CD4-positive, CD25-positive, alpha-beta regulatory T cell (primary cell): ENCODE results near the gene CLDND2. TPM values are rescaled to one million over a fixed set of nuclear protein-coding genes. Genes with fewer than 3 reads are reported as not detected.

Experiments used
- ATAC-seq, 2 donors: fragments of 150-1000 bp; cut with Tn5 transposase; one replicate each; pipeline ENCODE4 v1.10.0; 2021; ENCODE audit warnings: low read depth in 2 of 2, moderate number of reproducible peaks in 2 of 2, moderate library complexity in 1 of 2
- DNase-seq, 3 donors: peaks; one replicate each; pipeline versions ENCODE4 v3.0.0 to v3.0.0-alpha.2; 2012 to 2022; ENCODE audit warnings: mixed read lengths in 1 of 3
- H3K27ac ChIP-seq: one replicate; pipeline ENCODE4 v1.7.0; 2013; ENCODE audit warnings: mild to moderate bottlenecking, low read length; ENCODE audit not compliant: insufficient read depth, poor library complexity, severe bottlenecking
- H3K27me3 ChIP-seq: one replicate; pipeline ENCODE4 v1.7.0; 2013; ENCODE audit warnings: low read length; ENCODE audit not compliant: control insufficient read depth, insufficient read depth
- H3K36me3 ChIP-seq: one replicate; pipeline ENCODE4 v1.7.0; 2013; ENCODE audit warnings: mild to moderate bottlenecking, low read length, moderate library complexity; ENCODE audit not compliant: control insufficient read depth, insufficient read depth
- H3K4me1 ChIP-seq: 2 replicates; pipeline ENCODE4 v1.7.0; 2013; ENCODE audit warnings: mild to moderate bottlenecking, low read length; ENCODE audit not compliant: insufficient read depth, control insufficient read depth, poor library complexity, severe bottlenecking
- H3K4me3 ChIP-seq: one replicate; pipeline ENCODE4 v1.7.0; 2013; ENCODE audit warnings: low read depth, mild to moderate bottlenecking, low read length, moderate library complexity
- H3K9me3 ChIP-seq, 2 experiments: 1 replicate in 1 of 2; 2 replicates in 1 of 2; pipeline ENCODE4 v1.7.0; 2013; ENCODE audit warnings: low read length in 2 of 2, mild to moderate bottlenecking in 1 of 2, moderate library complexity in 1 of 2; ENCODE audit not compliant: control insufficient read depth in 2 of 2
- H3K27ac Mint-ChIP-seq, 3 donors: one replicate each; pipeline ENCODE4 v1.8.0; 2020 to 2022; ENCODE audit warnings: mild to moderate bottlenecking in 3 of 3, mixed read lengths in 3 of 3, moderate library complexity in 2 of 3
- H3K27me3 Mint-ChIP-seq: one replicate; pipeline ENCODE4 v1.8.0; 2022; ENCODE audit warnings: mild to moderate bottlenecking, mixed read lengths
- H3K36me3 Mint-ChIP-seq: one replicate; pipeline ENCODE4 v1.8.0; 2020; ENCODE audit warnings: mixed read lengths
- H3K4me1 Mint-ChIP-seq, 4 donors: one replicate each; pipeline ENCODE4 v1.8.0; 2020 to 2022; ENCODE audit warnings: mixed read lengths in 4 of 4, mild to moderate bottlenecking in 1 of 4
- H3K4me3 Mint-ChIP-seq, 4 donors: one replicate each; pipeline ENCODE4 v1.8.0; 2020 to 2022; ENCODE audit warnings: mild to moderate bottlenecking in 4 of 4, mixed read lengths in 4 of 4, moderate library complexity in 3 of 4
- H3K9me3 Mint-ChIP-seq, 7 donors: one replicate each; pipeline ENCODE4 v1.8.0; 2020 to 2022; ENCODE audit warnings: mixed read lengths in 7 of 7, mild to moderate bottlenecking in 3 of 7, moderate library complexity in 2 of 7
- polyA plus RNA-seq, 4 donors: library from polyadenylated mRNA; unstranded; fragments of 300-500 nt; fragmentation: Illumina TruSeq; gene quantifications; one replicate each; pipeline ENCODE4 v1.2.3, GENCODE V29; 2021
- total RNA-seq: library from RNA; stranded (reverse); gene quantifications from one replicate; pipeline ENCODE4 v1.2.3, GENCODE V29; 2022

CLDND2 gene
- total and polyA plus RNA-seq, 5 donors from 2014 or later = 0.41 TPM; not detected in 4

DNA sequence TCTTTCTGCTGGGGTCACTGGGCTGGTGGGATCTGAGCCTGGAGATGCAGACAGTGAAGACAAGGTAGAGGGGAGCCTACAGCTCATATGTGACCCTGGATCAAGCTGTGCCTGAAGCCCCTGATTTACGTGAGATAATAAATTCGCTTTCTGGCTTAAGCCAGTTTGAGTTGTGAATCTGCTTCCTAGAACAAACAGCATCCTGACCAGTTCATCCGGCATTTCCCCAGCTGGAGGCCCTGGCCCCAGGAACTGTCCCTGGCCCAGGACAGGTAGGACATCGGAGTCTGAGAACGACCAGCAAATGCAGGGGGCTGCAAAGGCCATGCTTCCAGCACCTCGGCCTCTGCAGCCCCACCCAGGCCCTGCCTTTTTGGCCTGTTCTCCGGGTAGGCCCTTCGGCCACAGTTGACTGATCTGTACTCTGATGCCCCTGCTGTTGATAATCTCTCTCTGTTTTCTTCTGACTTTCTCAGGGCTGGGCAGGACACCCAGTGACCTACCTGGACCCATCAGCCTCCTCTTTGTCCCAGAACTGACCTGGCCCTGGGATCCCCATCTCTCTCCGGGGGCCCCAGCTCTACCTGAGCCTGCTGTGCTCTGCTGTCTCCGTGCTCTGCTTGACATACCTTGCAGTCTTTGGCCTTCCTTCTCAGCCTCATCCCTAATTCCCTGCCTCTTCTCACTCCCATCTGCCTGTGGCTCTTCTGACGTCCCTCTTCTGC lies 17.4 kb downstream of the CLDND2 start:
- peak overlapping the region in 2 of 3 donors; percentile 55 to 71 for H3K27ac Mint-ChIP-seq
- no peaks in the 10 kb centered on the region for H3K9me3 Mint-ChIP-seq
- Histone ChIP-seq H3K4me1 (peaks cover 10% of the 10 kb centered on the region), H3K9me3 (no peaks in the 10 kb centered on the region), H3K27me3 (no peaks in the 10 kb centered on the region), H3K27ac (no peak overlapping the region), H3K36me3 (peaks cover 25% of the 10 kb centered on the region), H3K4me3 (no peak overlapping the region)
- DNase-seq (no peak), ATAC-seq (no peak)
- H3K4me3 Mint-ChIP-seq = no peak overlapping the region
- H3K36me3 Mint-ChIP-seq = peaks cover 21% of the 10 kb centered on the region
- H3K27me3 Mint-ChIP-seq = no peaks in the 10 kb centered on the region
- H3K4me1 Mint-ChIP-seq = peaks cover 10 to 23% (median 14%) of the 10 kb centered on the region in 4 donors

DNA sequence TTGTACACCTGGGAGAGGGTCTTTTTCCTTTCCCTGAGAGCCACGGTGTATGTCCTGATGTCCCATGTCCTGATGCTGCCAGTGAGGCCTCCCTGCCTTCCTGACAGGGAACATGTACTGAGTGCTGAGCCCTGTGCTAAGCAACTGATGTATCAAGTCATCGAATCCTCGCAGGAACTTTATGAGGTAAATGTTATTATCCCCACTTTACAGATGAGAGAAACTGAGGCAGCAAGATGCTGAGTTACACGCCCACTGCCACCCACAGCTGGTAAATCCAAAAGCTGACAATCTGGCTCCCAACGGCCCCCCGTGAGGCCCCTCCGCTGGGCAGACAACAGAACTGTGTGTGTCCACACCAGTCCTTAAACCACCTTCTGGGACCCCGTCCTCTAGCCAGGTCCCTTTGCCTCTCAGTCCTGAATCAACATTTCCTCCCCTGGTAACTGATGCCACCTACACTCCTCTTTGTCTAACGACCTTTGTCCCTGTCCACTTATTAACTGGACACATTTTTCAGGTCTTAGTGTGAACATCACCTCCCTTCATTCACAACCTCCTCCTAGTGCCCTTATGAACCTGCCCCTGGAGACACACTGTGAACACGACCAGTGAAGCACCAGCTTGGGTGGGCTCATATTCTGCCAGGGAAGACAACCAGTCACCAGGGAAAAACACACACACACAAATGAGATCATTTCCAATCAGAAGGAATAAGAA lies 21.4 kb downstream of the CLDND2 start:
- Histone ChIP-seq H3K4me3 (no peak overlapping the region), H3K9me3 (no peaks in the 10 kb centered on the region), H3K27me3 (no peaks in the 10 kb centered on the region), H3K27ac (no peak overlapping the region), H3K4me1 (no peaks in the 10 kb centered on the region), H3K36me3 (peaks cover 35% of the 10 kb centered on the region)
- Mint-ChIP-seq H3K27me3 (no peaks in the 10 kb centered on the region), H3K4me1 (no peaks in the 10 kb centered on the region), H3K9me3 (no peaks in the 10 kb centered on the region), H3K27ac (no peak overlapping the region), H3K4me3 (no peak overlapping the region), H3K36me3 (peaks cover 24% of the 10 kb centered on the region)
- no peak for DNase-seq
- ATAC-seq = no peak

GRCh38 chr19:51346742-51347141 lies 22.1 kb downstream of the CLDND2 start:
- Histone ChIP-seq H3K27ac (no peak overlapping the region), H3K4me3 (no peak overlapping the region), H3K9me3 (no peaks in the 10 kb centered on the region), H3K27me3 (no peaks in the 10 kb centered on the region), H3K4me1 (no peaks in the 10 kb centered on the region), H3K36me3 (peaks cover 33% of the 10 kb centered on the region)
- Mint-ChIP-seq H3K27me3 (no peaks in the 10 kb centered on the region), H3K4me1 (no peaks in the 10 kb centered on the region), H3K27ac (no peak overlapping the region), H3K4me3 (no peak overlapping the region), H3K36me3 (peaks cover 17% of the 10 kb centered on the region), H3K9me3 (no peaks in the 10 kb centered on the region)
- no peak for DNase-seq
- no peak for ATAC-seq

DNA sequence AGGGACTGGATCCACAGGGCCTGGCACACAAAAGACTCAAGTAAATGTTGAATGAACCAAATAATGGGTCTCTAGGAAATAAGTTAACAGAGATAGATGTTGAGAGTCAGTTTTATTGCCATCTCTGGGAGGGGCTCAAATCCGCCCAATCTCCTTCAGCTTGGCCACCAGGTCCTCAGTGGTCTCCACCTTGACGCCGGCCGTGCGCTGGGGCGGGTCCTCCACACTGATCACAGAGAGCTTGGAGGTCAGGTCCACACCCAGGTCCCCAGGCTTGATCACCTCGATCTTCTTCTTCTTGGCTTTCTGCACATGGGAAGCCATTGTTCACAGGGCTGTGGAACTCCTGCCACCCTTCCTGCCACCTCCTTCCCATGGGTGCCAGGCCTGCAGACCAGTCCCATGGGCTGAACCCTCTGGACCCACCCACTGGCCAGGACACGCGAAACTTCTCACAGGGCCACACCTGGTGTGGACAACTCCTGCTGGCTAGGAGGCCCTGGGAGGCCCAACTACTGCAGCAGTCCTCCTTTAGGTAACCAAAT lies 23.7 kb downstream of the CLDND2 start:
- H3K4me3 Mint-ChIP-seq = no peak overlapping the region
- H3K27ac ChIP-seq = no peak overlapping the region

DNA sequence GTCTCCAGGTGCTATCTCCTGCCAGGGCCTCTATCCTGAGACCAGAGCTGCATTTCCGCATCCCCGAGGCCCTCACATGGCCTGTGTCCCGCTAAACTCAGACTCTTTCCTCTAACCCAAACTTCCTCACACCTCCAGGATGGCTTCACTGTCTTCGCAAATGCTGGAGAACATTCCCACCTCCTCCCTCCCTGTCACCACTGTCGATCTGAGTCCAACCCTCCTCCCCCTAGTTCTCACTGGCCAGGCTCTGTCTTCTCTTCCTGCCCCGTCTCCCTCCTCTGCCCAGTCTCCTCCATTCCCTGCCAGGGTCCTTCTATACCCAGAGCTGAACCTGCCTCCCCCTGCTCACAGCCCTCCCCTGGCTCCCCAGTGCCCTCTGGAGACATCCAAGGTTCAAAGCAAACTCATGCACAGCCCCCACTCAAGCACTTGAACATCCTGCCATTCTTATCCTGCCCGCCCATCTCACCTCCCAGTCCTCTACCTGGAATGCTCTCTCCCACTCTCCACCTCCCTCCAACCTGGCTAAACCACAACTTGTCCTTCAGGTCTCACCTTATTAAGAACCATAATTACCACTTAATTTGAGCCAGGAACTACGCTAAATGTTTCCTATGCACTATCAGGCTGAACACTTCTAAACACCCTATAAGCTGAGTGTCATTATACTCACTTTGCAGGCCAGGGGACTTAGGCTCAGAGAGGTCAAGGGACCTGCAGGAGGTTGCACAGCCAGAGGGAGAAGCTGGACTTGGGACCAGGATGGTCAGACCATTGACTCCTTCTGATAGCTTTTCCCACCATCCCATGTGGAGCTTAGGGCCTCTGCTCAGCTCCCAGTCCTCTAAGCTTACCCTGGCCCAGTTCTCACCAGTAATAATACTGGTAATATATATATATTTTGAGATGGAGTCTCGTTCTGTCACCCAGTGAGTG lies 25.9 kb downstream of the CLDND2 start:
- H3K27ac ChIP-seq = no peak overlapping the region
- Mint-ChIP-seq H3K27ac (peak overlapping the region in 2 of 3 donors; percentile 6 to 32), H3K27me3 (peaks cover 5% of the 10 kb centered on the region), H3K4me3 (peak overlapping the region in 3 of 4 donors; percentile 7 to 78 (median 23)), H3K4me1 (peaks cover 0 to 18% (median 11%) of the 10 kb centered on the region in 4 donors), H3K9me3 (no peaks in the 10 kb centered on the region), H3K36me3 (peaks cover 9% of the 10 kb centered on the region)
- H3K27me3 ChIP-seq = no peaks in the 10 kb centered on the region
- DNase-seq (no peak), ATAC-seq (no peak)
- no peak overlapping the region for H3K4me3 ChIP-seq
- no peaks in the 10 kb centered on the region for H3K9me3 ChIP-seq
- peaks cover 20% of the 10 kb centered on the region for H3K36me3 ChIP-seq
- peaks cover 17% of the 10 kb centered on the region for H3K4me1 ChIP-seq

More for the DNA sequence above, 23.7 kb downstream of the CLDND2 start:
- ATAC-seq (no peak), DNase-seq (no peak)
- no peak overlapping the region for H3K4me3 ChIP-seq
- Mint-ChIP-seq H3K27me3 (no peaks in the 10 kb centered on the region), H3K9me3 (no peaks in the 10 kb centered on the region), H3K4me1 (peaks cover 0 to 5% (median 1%) of the 10 kb centered on the region in 4 donors), H3K36me3 (peaks cover 9% of the 10 kb centered on the region), H3K27ac (peak overlapping the region in 1 of 3 donors; percentile 75)
- H3K4me1 ChIP-seq = no peaks in the 10 kb centered on the region
- peaks cover 22% of the 10 kb centered on the region for H3K36me3 ChIP-seq
- no peaks in the 10 kb centered on the region for H3K9me3 ChIP-seq
- H3K27me3 ChIP-seq = no peaks in the 10 kb centered on the region

GRCh38 chr19:51341976-51342580 lies 26.7 kb downstream of the CLDND2 start, which contains the start of gene VSIG10L:
Gene VSIG10L (minus strand): TSS chr19:51342139. CDS start chr19:51342124, 15 bp downstream.
- Mint-ChIP-seq H3K4me1 (peaks cover 0 to 18% (median 11%) of the 10 kb centered on the region in 4 donors), H3K9me3 (no peaks in the 10 kb centered on the region), H3K36me3 (peaks cover 4% of the 10 kb centered on the region), H3K4me3 (peak within 1 kb of the TSS; percentile 52 to 78 (median 64)), H3K27ac (peak within 1 kb of the TSS in 2 of 3 donors; percentile 32 to 65), H3K27me3 (peaks cover 5% of the 10 kb centered on the region)
- Histone ChIP-seq H3K36me3 (peaks cover 15% of the 10 kb centered on the region), H3K4me1 (peaks cover 17% of the 10 kb centered on the region), H3K27ac (no peak within 1 kb of the TSS), H3K27me3 (no peaks in the 10 kb centered on the region), H3K9me3 (no peaks in the 10 kb centered on the region), H3K4me3 (no peak within 1 kb of the TSS)
- ATAC-seq (no peak), DNase-seq (no peak)

DNA sequence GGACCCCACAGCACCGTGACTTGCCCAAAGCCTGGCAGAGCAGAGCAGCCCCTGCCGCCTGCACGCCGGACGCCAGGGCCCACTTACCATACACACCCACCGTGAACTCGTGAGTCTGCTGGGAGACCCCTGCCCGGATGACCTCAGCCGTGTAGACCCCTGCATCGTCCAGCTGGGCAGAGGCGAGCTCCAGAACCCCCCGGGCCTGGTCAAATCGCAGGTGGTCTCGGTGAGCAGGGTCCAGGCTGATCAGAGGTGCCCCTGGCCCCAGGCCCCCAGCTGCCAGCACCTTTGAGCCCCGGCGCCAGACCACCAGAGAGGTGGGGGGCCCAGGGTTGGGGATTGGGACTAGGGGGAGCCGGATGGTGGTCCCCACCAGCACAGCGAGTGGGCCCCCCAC lies 27.7 kb downstream of the CLDND2 start:
- H3K9me3 ChIP-seq = no peaks in the 10 kb centered on the region

More for the DNA sequence above, 27.7 kb downstream of the CLDND2 start:
- H3K4me3 Mint-ChIP-seq = peak overlapping the region in 3 of 4 donors; percentile 47 to 64 (median 63)
- H3K27ac Mint-ChIP-seq = peak overlapping the region in 1 of 3 donors; percentile 65
- no peak overlapping the region for H3K27ac ChIP-seq
- no peaks in the 10 kb centered on the region for H3K27me3 ChIP-seq
- DNase-seq (no peak), ATAC-seq (no peak)
- H3K36me3 Mint-ChIP-seq = peaks cover 4% of the 10 kb centered on the region
- H3K36me3 ChIP-seq = peaks cover 7% of the 10 kb centered on the region
- H3K4me3 ChIP-seq = no peak overlapping the region
- no peaks in the 10 kb centered on the region for H3K9me3 Mint-ChIP-seq
- peaks cover 0 to 18% (median 11%) of the 10 kb centered on the region in 4 donors for H3K4me1 Mint-ChIP-seq
- peaks cover 17% of the 10 kb centered on the region for H3K4me1 ChIP-seq
- peaks cover 5% of the 10 kb centered on the region for H3K27me3 Mint-ChIP-seq
